IMR-90 (cell line): Measurements from ENCODE around the gene TAB2. TPM values are rescaled to one million over a fixed set of nuclear protein-coding genes. Genes with fewer than 3 reads are reported as not detected.

Experiments
- ATAC-seq: fragments of 200-7000 bp; cut with Tn5 transposase; 2 replicates; pipeline ENCODE4 v1.9.1; 2020; ENCODE audit warnings: low read depth, mild to moderate bottlenecking, moderate library complexity
- BruUV-seq: library from RNA; stranded (reverse); fragments of 400-500 nt; replicated peaks from 2 replicates; lab custom pipeline; 2021; lab: Mats Ljungman, UMichigan
- CTCF ChIA-PET: fragments of 300-600 bp; formaldehyde crosslinking; extraction: SDS; loops from one replicate; lab custom pipeline; 2021; ENCODE audit warnings: antibody characterized with exemption; lab: Yijun Ruan, JAX
- POLR2A ChIA-PET: fragments of 300-600 bp; sonication (Branson Sonifier 250); formaldehyde crosslinking; loops from one replicate; lab custom pipeline; 2022; ENCODE audit warnings: antibody characterized with exemption; ENCODE audit not compliant: unreplicated experiment; lab: Charles Lee
- DNase-seq: peaks from one replicate; pipeline ENCODE4 v3.0.0; 2013
- H2AFZ ChIP-seq: replicated peaks from 2 replicates; pipeline ENCODE3; 2013; ENCODE audit warnings: low read length, mild to moderate bottlenecking; ENCODE audit not compliant: poor library complexity
- H2AK5ac ChIP-seq: 2 replicates; pipeline ENCODE4 v1.6.1; 2013; ENCODE audit warnings: low read depth, low read length, inconsistent platforms
- H2AK9ac ChIP-seq: replicated peaks from 2 replicates; pipeline ENCODE3; 2013; ENCODE audit warnings: mild to moderate bottlenecking, low read depth, low read length, moderate library complexity; ENCODE audit not compliant: poor library complexity
- H2BK120ac ChIP-seq: 2 replicates; pipeline ENCODE4 v1.6.1; 2013; ENCODE audit warnings: low read depth, low read length, inconsistent platforms
- H2BK15ac ChIP-seq: 3 replicates; pipeline ENCODE4 v1.6.1; 2013; ENCODE audit warnings: low read depth, low read length, inconsistent platforms
- H2BK20ac ChIP-seq: 2 replicates; pipeline ENCODE4 v1.6.1; 2013; ENCODE audit warnings: low read depth, mild to moderate bottlenecking, inconsistent platforms, low read length, moderate library complexity
- H2BK5ac ChIP-seq: 2 replicates; pipeline ENCODE4 v1.6.1; 2013; ENCODE audit warnings: mild to moderate bottlenecking, low read depth, low read length, inconsistent platforms; ENCODE audit not compliant: poor library complexity, severe bottlenecking
- H3K14ac ChIP-seq: replicated peaks from 2 replicates; pipeline ENCODE4 v1.6.1; 2013; ENCODE audit warnings: low read depth, low read length, inconsistent platforms
- H3K18ac ChIP-seq: 2 replicates; pipeline ENCODE4 v1.6.1; 2013; ENCODE audit warnings: low read depth, low read length, control low read depth
- H3K23ac ChIP-seq: 2 replicates; pipeline ENCODE4 v1.6.1; 2013; ENCODE audit warnings: low read depth, low read length, inconsistent platforms
- H3K27ac ChIP-seq: 2 replicates; pipeline ENCODE4 v1.5.1; 2013; ENCODE audit warnings: mild to moderate bottlenecking, control low read depth, low read length; ENCODE audit not compliant: insufficient read depth
- H3K27me3 ChIP-seq: 2 replicates; pipeline ENCODE4 v1.6.1; 2013; ENCODE audit warnings: low read length; ENCODE audit not compliant: control insufficient read depth, insufficient read depth
- H3K36me3 ChIP-seq: 2 replicates; pipeline ENCODE4 v1.6.1; 2013; ENCODE audit warnings: low read length, mixed read lengths; ENCODE audit not compliant: control insufficient read depth, insufficient read depth
- H3K4ac ChIP-seq: 2 replicates; pipeline ENCODE4 v1.6.1; 2013; ENCODE audit warnings: low read depth, low read length, inconsistent platforms
- H3K4me1 ChIP-seq: 2 replicates; pipeline ENCODE4 v1.6.1; 2013; ENCODE audit warnings: low read length, mixed read lengths; ENCODE audit not compliant: control insufficient read depth, insufficient read depth
- H3K4me2 ChIP-seq: 2 replicates; pipeline ENCODE4 v1.6.1; 2013; ENCODE audit warnings: low read depth, mild to moderate bottlenecking, control low read depth, low read length, moderate library complexity
- H3K4me3 ChIP-seq: 2 replicates; pipeline ENCODE4 v1.5.1; 2013; ENCODE audit warnings: low read depth, mild to moderate bottlenecking, control low read depth, low read length, moderate library complexity; ENCODE audit not compliant: insufficient read depth
- H3K56ac ChIP-seq: 2 replicates; pipeline ENCODE4 v1.6.1; 2013; ENCODE audit warnings: low read length, inconsistent platforms; ENCODE audit not compliant: insufficient read depth; ENCODE audit errors: extremely low read depth
- H3K79me1 ChIP-seq, 2 experiments: 2 replicates each; pipeline ENCODE4 v1.6.1; 2013; ENCODE audit warnings: low read length in 2 of 2, inconsistent platforms in 1 of 2, low read depth in 1 of 2
- H3K9ac ChIP-seq: 2 replicates; pipeline ENCODE4 v1.6.1; 2013; ENCODE audit warnings: low read depth, low read length, control low read depth
- H3K9me1 ChIP-seq: 2 replicates; pipeline ENCODE4 v1.6.1; 2013; ENCODE audit warnings: low read length, inconsistent platforms; ENCODE audit not compliant: insufficient read depth
- H3K9me3 ChIP-seq: 2 replicates; pipeline ENCODE4 v1.6.1; 2013; ENCODE audit warnings: low read length; ENCODE audit not compliant: control insufficient read depth, insufficient read depth
- H4K20me1 ChIP-seq: 2 replicates; pipeline ENCODE4 v1.6.1; 2013; ENCODE audit warnings: low read length, inconsistent platforms; ENCODE audit not compliant: insufficient read depth
- H4K5ac ChIP-seq: 2 replicates; pipeline ENCODE4 v1.6.1; 2013; ENCODE audit warnings: mild to moderate bottlenecking, low read depth, low read length, control low read depth
- H4K8ac ChIP-seq, 2 experiments: 2 replicates each; pipeline ENCODE4 v1.6.1; 2013; ENCODE audit warnings: low read depth in 2 of 2, low read length in 2 of 2, control low read depth in 1 of 2, inconsistent platforms in 1 of 2
- H4K91ac ChIP-seq: 2 replicates; pipeline ENCODE4 v1.6.1; 2013; ENCODE audit warnings: low read depth, low read length, inconsistent platforms; ENCODE audit not compliant: insufficient read depth
- BHLHE40 ChIP-seq: fragments of 150-350 bp; IDR thresholded peaks from 2 replicates; pipeline ENCODE4 v1.6.1; 2016; ENCODE audit warnings: mild to moderate bottlenecking, low read depth, low read length
- CEBPB ChIP-seq: IDR thresholded peaks from 2 replicates; pipeline ENCODE4 v1.6.1; 2012; ENCODE audit warnings: low read depth, low read length, improper control_type of control experiment
- CHD1 ChIP-seq: IDR thresholded peaks from 2 replicates; pipeline ENCODE4 v1.6.1; 2012; ENCODE audit warnings: low read depth, low read length, improper control_type of control experiment
- CTCF ChIP-seq: conservative IDR thresholded peaks from 2 replicates; pipeline ENCODE4 v1.5.1; 2012; ENCODE audit warnings: mild to moderate bottlenecking, low read depth, low read length, improper control_type of control experiment
- ELK1 ChIP-seq: fragments of 150-350 bp; IDR thresholded peaks from 2 replicates; pipeline ENCODE4 v1.6.1; 2016; ENCODE audit warnings: low read depth, mild to moderate bottlenecking, low read length, moderate library complexity, borderline replicate concordance
- FOS ChIP-seq: fragments of 150-350 bp; IDR thresholded peaks from 2 replicates; pipeline ENCODE4 v1.6.1; 2016; ENCODE audit warnings: low read depth, low read length
- MAFK ChIP-seq: IDR thresholded peaks from 2 replicates; pipeline ENCODE4 v1.6.1; 2012; ENCODE audit warnings: low read depth, low read length, improper control_type of control experiment
- MAZ ChIP-seq: IDR thresholded peaks from 2 replicates; pipeline ENCODE4 v1.6.1; 2012; ENCODE audit warnings: low read depth, mild to moderate bottlenecking, low read length, improper control_type of control experiment, moderate library complexity, borderline replicate concordance
- MXI1 ChIP-seq: IDR thresholded peaks from 2 replicates; pipeline ENCODE4 v1.6.1; 2012; ENCODE audit warnings: low read depth, mild to moderate bottlenecking, low read length, moderate library complexity, borderline replicate concordance
- NFE2L2 ChIP-seq: fragments of 150-350 bp; IDR thresholded peaks from 2 replicates; pipeline ENCODE4 v1.6.1; 2016; ENCODE audit warnings: low read depth, mild to moderate bottlenecking, low read length
- POLR2A ChIP-seq: IDR thresholded peaks from 2 replicates; pipeline ENCODE4 v1.6.1; 2012; ENCODE audit warnings: mild to moderate bottlenecking, low read depth, low read length
- RAD21 ChIP-seq: IDR thresholded peaks from 2 replicates; pipeline ENCODE4 v1.6.1; 2012; ENCODE audit warnings: low read length, improper control_type of control experiment
- RCOR1 ChIP-seq: IDR thresholded peaks from 2 replicates; pipeline ENCODE4 v1.6.1; 2012; ENCODE audit warnings: mild to moderate bottlenecking, low read length, improper control_type of control experiment; ENCODE audit not compliant: insufficient replicate concordance
- RFX5 ChIP-seq: IDR thresholded peaks from 2 replicates; pipeline ENCODE4 v1.8.0; 2012; ENCODE audit warnings: low read depth, mild to moderate bottlenecking, low read length, moderate library complexity
- SMC3 ChIP-seq: fragments of 150-350 bp; IDR thresholded peaks from 2 replicates; pipeline ENCODE4 v1.6.1; 2016; ENCODE audit warnings: low read depth, mild to moderate bottlenecking, antibody characterized with exemption, low read length, moderate library complexity
- USF2 ChIP-seq: fragments of 150-350 bp; IDR thresholded peaks from 2 replicates; pipeline ENCODE4 v1.6.1; 2017; ENCODE audit warnings: mild to moderate bottlenecking, antibody characterized with exemption, low read length, low read depth
- WGBS, 2 experiments: methylation state at CpG; one replicate each; pipeline versions ENCODE4 v1.1.5 to v1.1.7; 2013; ENCODE audit warnings: missing lambda C conversion rate in 2 of 2; ENCODE audit not compliant: insufficient read length in 1 of 2; ENCODE audit errors: extremely low coverage in 2 of 2; 5-methylcytosine and 5-hydroxymethylcytosine counted together
- dilution Hi-C: fragments of 300-500 bp; cut with HindIII; formaldehyde crosslinking; loops from one replicate; pipeline ENCODE4 v1.14.3; 2018; ENCODE audit warnings: low sequenced_read_pairs; ENCODE audit not compliant: unreplicated experiment
- in situ Hi-C: fragments of 300-500 bp; cut with MboI; formaldehyde crosslinking; loops from 3 replicates; pipeline ENCODE4 v1.14.3; 2019; ENCODE audit warnings: low sequenced_read_pairs, inconsistent platforms, mixed read lengths
- intact Hi-C: fragments of 100-400 bp; cut with micrococcal nuclease; formaldehyde crosslinking; loops from 2 replicates; pipeline ENCODE4 v1.10.0; 2022
- polyA plus RNA-seq, 3 experiments: library from polyadenylated mRNA; depleted of rRNA; stranded (reverse); fragments of >200 nt; gene quantifications; 2 replicates each; pipeline ENCODE4 v1.2.3, GENCODE V29; 2012; ENCODE audit warnings: low replicate concordance in 1 of 3
- total RNA-seq: library from RNA; depleted of rRNA; stranded (reverse); fragments of >200 nt; gene quantifications from 2 replicates; pipeline ENCODE4 v1.2.3, GENCODE V29; 2012

The TAB2 gene
- total and polyA plus RNA-seq, 2 of the 4 experiments (the other 2 are of a cell fraction), result 20.8 to 25.3 TPM

- Histone ChIP-seq H3K18ac (no peak overlapping the region), H3K23ac (no peak overlapping the region), H3K4me2 (no peak overlapping the region), H3K4me1 (no peaks in the 10 kb centered on the region), H3K9me1 (no peaks in the 10 kb centered on the region), H3K56ac (no peak overlapping the region), H2BK120ac (no peak overlapping the region), H2BK20ac (no peak overlapping the region), H3K9ac (no peak overlapping the region), H3K27me3 (peaks cover 35% of the 10 kb centered on the region), H3K36me3 (no peaks in the 10 kb centered on the region), H2AFZ (no peak overlapping the region), H2BK5ac (no peak overlapping the region), H3K79me1 (no peaks in the 10 kb centered on the region), H2BK15ac (no peak overlapping the region), H4K20me1 (no peaks in the 10 kb centered on the region), H4K5ac (no peak overlapping the region), H3K14ac (no peak overlapping the region), H4K91ac (no peak overlapping the region), H3K27ac (no peak overlapping the region), H2AK9ac (no peak overlapping the region), H3K9me3 (peaks cover 4% of the 10 kb centered on the region), H3K4ac (no peak overlapping the region), H4K8ac (no peak overlapping the region), H2AK5ac (no peak overlapping the region), H3K4me3 (no peak overlapping the region)
- no peak for ATAC-seq
- TF ChIP-seq CTCF (no peak), CHD1 (no peak), RAD21 (no peak), ELK1 (no peak), FOS (no peak), MAZ (no peak), SMC3 (no peak), NFE2L2 (no peak), CEBPB (no peak), MXI1 (no peak), MAFK (no peak), POLR2A (no peak), RCOR1 (no peak), BHLHE40 (no peak), RFX5 (no peak), USF2 (no peak)
- ChIA-PET CTCF (no interaction called here), POLR2A (no interaction called here)
- no CpG with 5 or more reads among the region's 5 CpGs for WGBS, 2 experiments
- intact Hi-C loops, result no loop called here
- dilution Hi-C loops, result no loop called here
- in situ Hi-C loops, result no loop called here
- no TSS peak for BruUV-seq
- no peak for DNase-seq
Measured at GRCh38 chr6:149268146-149268545, 49.4 kb upstream of the TAB2 start.
